ENCODE data around the gene UNC45A.

DNA sequence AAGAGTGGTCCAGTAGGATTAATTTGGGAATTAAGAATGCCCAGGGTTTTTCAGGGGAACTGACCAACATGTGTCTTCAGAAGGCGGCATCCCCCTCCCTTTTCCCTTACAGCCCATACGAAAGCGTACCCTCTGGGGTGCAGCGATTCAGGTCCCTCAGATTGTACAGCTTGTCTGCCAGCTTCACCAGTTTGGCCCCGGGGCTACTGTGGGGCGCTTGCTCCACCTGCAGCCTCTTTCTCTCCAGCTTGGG, 3.6 kb upstream of the UNC45A start:
- TF ChIP-seq, protein P1, sequence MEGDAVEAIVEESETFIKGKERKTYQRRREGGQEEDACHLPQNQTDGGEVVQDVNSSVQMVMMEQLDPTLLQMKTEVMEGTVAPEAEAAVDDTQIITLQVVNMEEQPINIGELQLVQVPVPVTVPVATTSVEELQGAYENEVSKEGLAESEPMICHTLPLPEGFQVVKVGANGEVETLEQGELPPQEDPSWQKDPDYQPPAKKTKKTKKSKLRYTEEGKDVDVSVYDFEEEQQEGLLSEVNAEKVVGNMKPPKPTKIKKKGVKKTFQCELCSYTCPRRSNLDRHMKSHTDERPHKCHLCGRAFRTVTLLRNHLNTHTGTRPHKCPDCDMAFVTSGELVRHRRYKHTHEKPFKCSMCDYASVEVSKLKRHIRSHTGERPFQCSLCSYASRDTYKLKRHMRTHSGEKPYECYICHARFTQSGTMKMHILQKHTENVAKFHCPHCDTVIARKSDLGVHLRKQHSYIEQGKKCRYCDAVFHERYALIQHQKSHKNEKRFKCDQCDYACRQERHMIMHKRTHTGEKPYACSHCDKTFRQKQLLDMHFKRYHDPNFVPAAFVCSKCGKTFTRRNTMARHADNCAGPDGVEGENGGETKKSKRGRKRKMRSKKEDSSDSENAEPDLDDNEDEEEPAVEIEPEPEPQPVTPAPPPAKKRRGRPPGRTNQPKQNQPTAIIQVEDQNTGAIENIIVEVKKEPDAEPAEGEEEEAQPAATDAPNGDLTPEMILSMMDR (IDR thresholded peaks at IDR 0.05): no peak
- TF ChIP-seq POLR2A (IDR thresholded peaks at IDR 0.05): no peak
